ENCODE results near the gene VDR.
A peak's percentile ranks its signal among the peaks of the same experiment; 100 is the strongest.

VDR gene

GRCh38 chr12:47904713-47905709, at the start of gene VDR:
Gene VDR, minus strand, starts transcription at chr12:47904994. Its CDS starts 25,881 bp downstream, at chr12:47879113.
- peak; percentile 64 for DNase-seq (ENCODE audit: low spot score)

DNA sequence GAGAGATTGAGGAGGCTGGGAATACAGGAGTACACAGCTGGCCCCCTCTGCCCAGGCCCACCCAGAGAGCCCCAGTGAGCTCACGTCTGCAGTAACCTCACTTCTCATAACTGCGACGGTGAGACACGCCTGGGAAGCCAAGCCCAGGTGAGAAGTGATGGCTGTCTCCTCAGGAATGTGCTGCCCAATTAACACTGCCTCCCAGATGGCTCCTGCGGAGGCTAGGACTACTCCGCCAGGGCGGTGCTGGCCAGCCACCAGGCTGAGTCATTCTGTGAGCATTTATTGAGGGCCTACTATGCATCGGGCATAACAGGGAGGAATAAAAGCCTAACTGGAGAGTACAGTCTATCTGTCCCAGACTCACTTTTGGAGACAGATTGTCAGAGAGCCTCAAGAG, 49.3 kb upstream of the VDR start:
- no peak for DNase-seq (ENCODE audit: low spot score)

DNA sequence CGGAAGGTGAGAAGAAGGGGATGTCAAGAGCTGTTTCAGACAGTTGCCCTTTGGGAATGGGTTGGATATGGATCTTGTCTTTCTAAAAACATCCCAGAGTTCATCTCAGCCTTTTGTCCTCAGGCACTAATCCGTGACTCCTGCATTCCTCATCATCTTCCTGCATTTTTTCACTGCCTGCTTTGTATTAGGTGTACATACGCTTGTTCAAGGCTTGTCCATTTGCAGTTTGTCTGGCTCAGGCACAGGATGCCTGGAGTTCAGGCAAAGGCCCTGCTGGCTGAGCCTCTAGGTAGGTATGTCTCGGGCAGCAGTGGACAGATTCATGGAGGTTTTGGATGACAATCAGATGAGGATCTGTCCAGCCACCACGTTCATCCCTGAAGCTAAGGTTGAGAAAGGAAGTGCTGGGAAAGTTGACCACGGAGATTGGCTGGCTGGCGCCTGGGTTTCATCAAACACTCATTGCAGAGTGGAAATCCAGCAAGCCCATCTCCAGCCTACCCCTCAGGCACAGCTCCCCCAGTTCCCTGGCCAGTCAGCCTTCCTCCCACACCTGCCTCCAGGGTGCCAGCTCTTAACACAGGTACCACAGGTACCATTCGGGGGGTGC, 46.2 kb upstream of the VDR start:
- no peak for DNase-seq (ENCODE audit: low spot score)

DNA sequence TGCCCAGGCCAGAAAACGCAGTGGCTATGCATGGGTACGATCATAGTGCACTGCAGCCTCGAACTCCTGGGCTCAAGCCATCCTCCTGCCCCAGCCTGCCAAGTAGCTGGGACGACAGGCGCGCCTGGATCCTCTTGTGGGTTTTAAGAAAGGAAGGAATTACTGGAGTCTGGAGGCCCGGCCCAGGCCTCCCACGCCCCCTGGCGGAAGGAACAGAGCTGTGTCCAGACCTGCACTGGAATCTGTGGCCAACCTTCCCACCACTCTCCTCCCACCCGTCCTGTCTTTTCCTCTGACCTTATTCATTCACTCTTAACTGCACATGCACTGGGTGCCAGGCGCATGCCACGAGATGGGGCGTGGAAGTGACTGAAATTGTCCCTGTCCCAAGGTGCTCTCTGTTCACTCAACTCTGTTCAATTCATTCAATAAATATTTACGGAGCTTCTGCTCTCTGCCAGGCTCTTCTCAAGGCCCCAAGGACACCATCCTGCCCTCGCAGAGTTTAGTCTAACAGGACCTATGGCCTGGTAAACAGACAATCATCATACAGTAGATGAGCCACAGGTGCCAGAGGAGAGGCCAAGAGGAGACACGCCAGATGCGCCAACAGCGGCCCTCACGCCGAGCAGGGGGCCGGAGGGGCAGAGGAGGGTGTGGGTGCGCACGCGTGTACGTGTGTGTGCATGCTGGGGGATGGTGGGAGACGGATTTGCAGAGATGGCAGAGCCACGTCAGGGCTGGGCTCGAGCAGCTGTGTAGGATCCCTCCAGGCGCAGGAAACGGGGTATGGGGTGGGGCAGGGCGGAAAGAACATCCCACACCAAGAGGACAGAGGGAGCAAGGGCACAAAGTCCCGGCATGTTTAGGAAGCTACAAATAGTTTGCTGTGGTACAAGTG, 44.9 kb upstream of the VDR start:
- peak; percentile 36 for DNase-seq (ENCODE audit: low spot score)

GRCh38 chr12:47947341-47947740, 42.5 kb upstream of the VDR start:
- DNase-seq (ENCODE audit: low spot score): no peak

DNA sequence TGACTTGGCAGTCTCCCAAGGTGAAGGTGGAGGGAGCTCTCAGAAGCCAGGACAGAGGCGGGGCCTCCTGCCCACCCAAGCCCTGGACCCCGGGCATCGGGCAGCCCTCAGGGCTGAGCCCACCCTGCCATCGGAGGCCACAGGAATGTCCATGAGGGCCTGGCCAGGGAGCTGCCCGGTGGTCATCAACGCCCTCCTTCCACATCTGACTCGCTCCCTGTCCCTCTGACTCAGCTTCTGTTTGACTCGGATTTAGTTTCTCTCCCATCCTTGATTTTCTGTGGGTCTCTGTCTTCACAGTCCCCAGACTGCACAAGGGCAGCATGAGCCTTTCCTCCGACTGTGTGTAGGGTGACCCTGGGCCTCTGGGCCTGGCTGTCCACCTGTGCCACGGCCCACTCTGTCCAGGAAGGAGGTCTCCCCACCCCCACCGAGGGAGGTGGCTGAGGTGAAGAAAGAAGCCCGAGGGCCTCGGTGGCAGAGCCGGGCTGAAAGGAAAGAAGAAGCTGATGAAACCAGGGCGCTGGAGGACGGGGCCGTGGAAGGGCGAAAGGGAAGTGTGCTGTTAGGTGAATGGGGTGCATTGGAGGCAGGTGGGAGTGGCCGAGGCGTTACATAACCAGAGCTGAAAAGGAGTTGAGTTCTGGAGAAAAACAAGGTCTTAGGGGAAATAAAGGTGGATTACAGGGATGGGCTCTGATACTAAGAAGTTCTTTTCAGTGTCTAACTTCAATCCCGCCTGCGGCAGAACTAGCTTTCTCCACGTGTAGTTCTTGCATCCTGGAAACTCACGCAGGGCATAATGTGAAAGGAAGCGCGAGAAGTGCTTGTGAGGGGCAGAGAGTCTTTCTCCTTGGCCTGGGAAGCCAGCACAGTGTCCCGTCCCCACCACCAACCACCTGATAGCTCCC, 41.9 kb upstream of the VDR start:
- DNase-seq (ENCODE audit: low spot score): no peak

GRCh38 chr12:47945341-47945728, 40.5 kb upstream of the VDR start:
- no peak for DNase-seq (ENCODE audit: low spot score)

GRCh38 chr12:47944685-47945340, 40.0 kb upstream of the VDR start:
- DNase-seq (ENCODE audit: low spot score): no peak

- no peak for DNase-seq (ENCODE audit: low spot score)
Observed at GRCh38 chr12:47943623-47944340, 39.0 kb upstream of the VDR start.

DNA sequence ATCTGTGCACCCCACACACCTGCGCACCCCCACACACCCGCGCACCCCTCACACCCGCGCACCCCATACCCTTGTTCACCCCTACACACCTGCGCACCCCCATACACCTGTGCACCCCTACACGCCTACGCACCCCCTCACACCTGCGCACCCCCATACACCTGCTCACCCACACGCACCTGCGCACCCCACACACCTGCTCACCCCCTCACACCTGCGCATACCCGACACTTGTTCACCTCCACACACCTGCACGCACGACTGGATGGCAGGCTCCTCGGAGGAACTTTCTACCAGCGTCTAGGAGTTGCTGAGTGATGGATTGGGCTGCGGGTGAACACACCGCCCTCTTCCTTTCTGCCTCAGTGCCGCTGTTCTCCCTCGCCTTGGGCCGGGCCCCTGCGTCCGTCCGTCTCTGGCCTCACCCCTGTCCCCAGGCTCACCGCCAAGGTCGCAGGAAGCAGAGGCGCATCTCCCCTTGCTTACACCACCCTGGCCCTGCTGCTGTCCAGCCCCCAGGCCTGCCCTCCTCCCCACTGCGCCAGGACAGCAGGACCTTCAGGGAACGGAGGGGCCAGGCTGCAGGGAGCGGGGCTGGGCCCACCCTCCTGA, 37.9 kb upstream of the VDR start:
- DNase-seq (ENCODE audit: low spot score): no peak

DNA sequence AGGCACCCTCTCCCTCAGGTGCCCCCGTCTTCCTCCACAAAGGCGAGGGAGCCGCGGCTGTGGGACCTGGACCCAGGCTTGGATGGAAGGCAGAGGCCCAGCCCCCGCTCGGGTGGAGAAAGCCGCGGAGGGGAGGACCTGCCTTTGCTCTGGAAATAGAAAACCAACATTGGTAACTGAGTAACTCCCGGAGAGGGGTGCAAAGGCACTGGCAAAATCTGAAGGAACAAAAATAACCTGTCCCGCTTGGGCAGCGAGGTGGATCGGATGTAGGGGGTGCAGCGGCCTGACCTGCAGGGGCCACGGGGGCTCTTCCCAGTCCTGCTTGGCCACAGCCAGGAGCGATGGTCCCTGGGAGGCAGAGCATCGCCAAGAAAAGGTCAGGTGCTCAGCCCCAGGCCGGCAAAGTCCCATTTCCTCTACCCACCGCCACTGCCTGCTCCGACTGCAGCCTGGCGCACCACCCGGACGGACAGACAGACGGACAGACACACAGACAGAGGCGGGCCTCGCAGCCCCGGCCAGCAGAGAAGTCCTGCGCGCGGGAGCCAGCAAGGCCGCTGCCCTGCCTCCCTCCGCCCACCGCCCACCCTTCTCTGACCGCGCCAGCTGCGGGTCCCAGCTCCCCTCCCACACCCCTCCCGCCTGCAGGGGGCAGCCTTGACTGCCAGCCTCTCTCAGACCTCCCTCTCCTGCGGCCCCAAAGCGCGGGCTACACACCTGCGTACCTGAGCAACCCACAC, 37.2 kb upstream of the VDR start:
- DNase-seq (ENCODE audit: low spot score): peak; percentile 33

DNA sequence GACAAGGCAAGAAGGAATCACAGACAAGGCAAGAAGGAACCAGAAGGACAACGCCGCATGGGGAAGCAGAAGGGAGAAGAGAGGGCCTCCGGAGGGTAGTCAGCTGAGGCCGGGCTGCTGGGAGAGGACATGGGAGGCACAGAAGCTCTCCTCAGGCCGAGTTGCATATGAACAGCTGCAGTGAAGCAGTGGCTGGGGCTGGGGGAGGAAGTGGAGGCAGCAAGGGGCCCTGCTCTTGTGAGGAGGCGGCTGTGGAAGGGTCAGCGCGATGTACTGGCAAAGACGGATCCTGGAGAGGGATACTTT, 36.6 kb upstream of the VDR start:
- DNase-seq (ENCODE audit: low spot score): no peak

- no peak for DNase-seq (ENCODE audit: low spot score)
Observed at GRCh38 chr12:47940773-47941474, 36.1 kb upstream of the VDR start.

DNA sequence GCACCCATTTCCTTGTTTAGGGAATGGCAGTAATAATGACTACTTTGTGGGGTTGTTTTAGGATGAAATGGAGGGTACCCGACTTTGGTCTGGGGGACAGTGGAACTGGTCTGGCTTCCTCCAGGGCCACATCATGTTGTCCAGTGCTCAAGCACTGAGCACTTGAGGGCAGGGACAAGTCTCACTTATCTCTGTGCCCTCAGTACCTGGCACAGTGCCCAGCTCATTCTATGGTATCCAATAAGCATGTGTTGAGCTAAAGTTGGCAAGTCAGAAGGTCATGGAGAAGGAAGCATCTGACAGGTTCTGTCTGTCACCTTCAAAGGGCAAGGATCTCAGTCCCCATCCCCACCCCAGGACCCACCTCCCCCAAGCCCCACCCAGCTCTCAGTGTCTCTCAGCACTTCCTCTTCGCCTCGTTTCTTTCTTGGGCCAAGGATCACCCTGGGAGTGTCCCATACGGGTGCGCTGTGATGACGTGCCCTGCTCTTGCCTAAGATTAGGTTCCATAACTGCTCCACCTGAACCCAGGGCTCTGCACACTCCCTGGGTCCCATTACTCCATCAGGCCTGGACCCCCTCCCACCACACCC, 34.3 kb upstream of the VDR start:
- DNase-seq (ENCODE audit: low spot score): no peak

DNA sequence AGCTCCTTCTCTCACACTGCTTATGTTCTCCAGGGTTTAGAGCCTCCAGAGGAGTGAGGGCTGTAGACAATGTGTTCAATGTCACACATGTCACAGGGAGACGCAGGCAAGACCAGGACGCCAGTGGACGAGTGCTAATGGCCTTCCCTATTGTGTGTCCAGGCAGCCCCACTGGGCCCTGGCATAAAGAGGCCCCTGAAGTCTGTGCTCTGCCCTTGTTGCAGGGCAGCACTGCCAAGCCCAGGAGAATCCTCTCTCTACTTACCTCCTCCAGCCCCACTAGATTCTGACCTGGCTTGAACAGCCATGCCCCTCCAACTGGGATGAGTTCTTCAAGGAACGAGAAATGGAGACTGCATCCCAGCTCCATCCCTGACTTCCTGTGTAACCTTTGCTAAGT, 33.8 kb upstream of the VDR start:
- DNase-seq (ENCODE audit: low spot score): no peak

- no peak for DNase-seq (ENCODE audit: low spot score)
Observed at GRCh38 chr12:47938093-47938492, 33.3 kb upstream of the VDR start.

DNA sequence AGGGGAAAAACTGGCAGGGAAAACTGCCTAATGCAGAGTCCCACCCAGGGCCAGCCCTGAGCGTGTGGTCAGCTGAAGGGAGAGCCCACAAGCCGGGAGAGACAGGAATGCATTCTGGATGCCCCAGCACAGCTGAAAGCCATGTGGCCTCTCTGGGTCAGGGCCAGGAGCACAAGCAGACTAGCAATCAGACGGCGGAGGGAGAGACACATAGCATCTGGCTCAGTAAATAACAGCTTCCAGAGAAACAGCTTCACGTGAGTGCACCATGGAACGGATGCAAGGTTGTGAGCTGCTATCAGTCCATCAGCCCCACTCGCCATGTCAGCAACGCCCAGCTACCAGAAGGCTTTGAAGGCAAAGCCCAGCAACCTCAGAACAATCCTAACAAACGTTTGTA, 30.4 kb upstream of the VDR start:
- DNase-seq (ENCODE audit: low spot score): no peak

- DNase-seq (ENCODE audit: low spot score): no peak
Observed at GRCh38 chr12:47931187-47931586, 26.4 kb upstream of the VDR start.

All from CD4-positive, alpha-beta T cell treated with Interleukin-15 for 4 hours (primary cell).